Skeletal muscle cell (primary cell): ENCODE measurements around the gene CCDC74A.
A peak's percentile ranks its signal among the peaks of the same experiment; 100 is the strongest.
"Not testable (repeated sequence)": the region's sequence is repeated elsewhere in the genome, so short reads cannot be mapped to it uniquely, and the experiment has no call there.

Source experiments
- DNase-seq: peaks from one replicate; pipeline ENCODE4 v3.0.0-alpha.2; 2010; ENCODE audit warnings: low read depth
- H3K4me3 ChIP-seq: 2 replicates; pipeline ENCODE4 v1.5.1; 2011; ENCODE audit warnings: low read depth, mild to moderate bottlenecking, control low read depth, low read length, moderate library complexity

The CCDC74A gene

DNA sequence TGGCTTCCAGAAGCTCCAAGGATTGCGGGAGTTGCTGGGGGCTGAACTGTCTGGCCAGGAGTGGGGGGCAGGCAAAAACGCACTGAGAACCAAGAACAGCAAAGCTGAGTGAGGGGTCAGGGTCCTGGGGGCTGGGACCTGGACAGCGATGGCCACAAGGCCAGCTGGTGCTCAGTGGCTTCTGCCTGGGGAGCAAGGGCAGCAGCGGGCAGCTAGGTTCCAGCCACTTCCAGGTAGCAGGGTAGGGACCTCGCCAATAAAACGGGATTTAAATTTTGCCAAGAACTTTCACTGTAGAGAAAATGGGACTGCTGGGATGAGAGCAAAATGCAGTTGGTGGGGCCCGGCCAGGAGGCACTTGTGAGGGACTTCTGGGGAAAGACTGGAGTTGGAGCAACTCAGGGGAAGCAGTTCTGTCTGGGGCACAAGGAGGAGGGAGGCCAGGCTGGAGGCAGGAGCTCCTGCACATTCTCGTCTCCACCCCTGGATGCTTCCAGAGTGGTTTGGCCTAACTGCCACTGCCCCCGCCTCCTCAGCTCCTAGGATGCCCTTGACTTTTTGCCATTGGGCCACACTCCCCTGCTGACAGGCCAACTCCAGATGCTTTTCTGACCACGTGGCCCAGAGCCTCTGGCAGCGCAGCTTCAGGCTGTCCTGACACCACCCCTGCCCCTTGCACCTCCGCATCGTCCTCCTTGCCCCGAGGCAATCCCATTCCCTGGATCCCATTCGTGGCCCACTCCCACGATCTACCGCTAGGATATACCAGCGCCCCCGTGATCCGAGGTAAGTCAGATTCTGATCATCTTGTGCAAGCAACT lies 5.5 kb upstream of the CCDC74A start:
- H3K4me3 ChIP-seq, result no peak overlapping the region
- no peak for DNase-seq

DNA sequence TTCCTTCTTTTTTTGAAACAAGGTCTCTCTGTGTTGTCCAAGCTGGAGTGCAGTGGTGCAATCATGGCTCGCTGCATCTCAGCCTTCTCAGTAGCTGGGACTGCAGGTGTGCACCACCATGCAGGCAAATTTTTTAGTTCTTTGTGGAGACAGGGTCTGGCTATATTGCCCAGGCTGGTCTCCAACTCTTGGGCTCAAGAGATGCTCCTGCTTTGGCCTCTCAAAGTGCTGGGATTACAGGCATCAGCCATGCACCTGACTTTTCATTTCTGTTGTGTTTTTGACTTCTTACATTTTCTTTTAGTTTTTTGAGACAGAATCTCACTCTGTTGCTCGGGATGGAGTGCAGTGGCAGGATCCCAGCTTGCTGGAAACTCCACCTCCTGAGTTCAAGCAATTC lies 2.4 kb upstream of the CCDC74A start:
- H3K4me3 ChIP-seq, DNase-seq: not testable (repeated sequence)

- not testable (repeated sequence) for DNase-seq
- peak overlapping the region; percentile 2 for H3K4me3 ChIP-seq
These were observed 1.5 kb downstream of the CCDC74A start for GRCh38 chr2:131528981-131529863.

GRCh38 chr2:131529864-131530445 lies 2.3 kb downstream of the CCDC74A start:
- not testable (repeated sequence) for H3K4me3 ChIP-seq, DNase-seq

DNA sequence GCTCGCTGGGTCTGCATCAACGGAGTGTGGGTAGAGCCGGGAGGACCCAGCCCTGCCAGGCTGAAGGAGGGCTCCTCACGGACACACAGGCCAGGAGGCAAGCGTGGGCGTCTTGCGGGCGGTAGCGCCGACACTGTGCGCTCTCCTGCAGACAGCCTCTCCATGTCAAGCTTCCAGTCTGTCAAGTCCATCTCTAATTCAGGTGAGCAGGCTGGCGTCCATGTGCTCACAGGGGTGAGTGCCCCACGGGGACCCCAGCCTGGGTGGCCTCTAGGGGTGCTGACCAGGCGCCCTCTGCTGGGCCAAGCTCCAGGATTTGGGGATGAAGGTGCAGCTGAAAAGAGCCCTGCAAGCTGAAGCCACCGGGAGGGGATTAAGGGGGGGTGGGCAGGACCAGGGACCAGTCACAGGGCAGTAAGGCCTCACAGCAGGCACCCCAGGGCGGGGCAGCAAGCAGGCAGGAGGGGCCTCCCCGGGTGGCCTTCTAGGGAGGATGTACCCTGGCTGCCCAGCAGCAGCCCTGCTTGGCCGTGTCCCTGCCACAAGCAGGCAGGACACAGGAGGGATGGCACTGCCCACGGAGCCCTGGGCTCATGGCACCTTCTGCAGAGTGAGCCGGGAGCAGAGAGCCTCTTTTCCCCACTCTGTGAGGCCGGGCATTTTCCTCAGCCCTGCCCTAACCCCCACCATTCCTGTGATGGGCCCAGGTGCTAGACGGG lies 3.1 kb downstream of the CCDC74A start:
- DNase-seq, H3K4me3 ChIP-seq: not testable (repeated sequence)

- not testable (repeated sequence) for H3K4me3 ChIP-seq, DNase-seq
These were observed 4.0 kb downstream of the CCDC74A start for GRCh38 chr2:131531547-131532185.

- not testable (repeated sequence) for DNase-seq, H3K4me3 ChIP-seq
These were observed 5.3 kb downstream of the CCDC74A start for GRCh38 chr2:131532723-131533608.

DNA sequence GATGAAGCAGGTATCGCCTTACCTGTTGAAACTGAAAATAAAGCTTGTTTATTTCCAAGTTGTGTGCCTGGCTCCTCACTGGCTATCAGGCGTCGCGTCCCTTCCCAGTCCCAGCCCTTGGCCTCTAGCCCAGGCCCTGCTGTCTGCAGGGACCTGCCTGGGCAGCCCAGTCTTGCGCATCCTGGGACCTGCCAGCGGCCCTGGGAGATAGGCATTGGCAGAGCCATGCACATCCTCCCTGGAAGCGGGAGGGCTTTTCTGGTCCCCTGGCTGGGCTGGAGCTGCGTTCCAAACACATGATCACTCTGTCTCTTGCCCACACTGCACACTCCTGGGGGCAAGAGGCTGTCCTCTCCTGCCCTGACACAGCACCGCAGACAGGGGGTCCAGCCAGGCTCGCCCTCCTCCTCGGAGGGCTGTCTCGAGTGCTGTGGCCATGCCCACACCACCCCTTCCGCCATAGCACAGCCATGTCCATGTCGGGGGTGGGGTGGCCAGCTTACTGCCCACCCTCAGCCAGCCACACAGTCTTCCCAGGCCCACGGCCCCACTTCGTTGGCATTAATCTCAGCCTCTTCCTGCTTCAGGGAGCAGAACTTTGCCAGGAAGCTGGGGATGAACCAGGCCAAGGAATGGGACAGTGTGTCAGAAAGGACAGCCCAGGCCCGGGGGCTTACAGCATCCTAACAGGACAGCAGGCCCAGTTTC lies 6.1 kb downstream of the CCDC74A start:
- not testable (repeated sequence) for H3K4me3 ChIP-seq, DNase-seq

- H3K4me3 ChIP-seq, DNase-seq: not testable (repeated sequence)
These were observed 6.6 kb downstream of the CCDC74A start for GRCh38 chr2:131534317-131534672.

DNA sequence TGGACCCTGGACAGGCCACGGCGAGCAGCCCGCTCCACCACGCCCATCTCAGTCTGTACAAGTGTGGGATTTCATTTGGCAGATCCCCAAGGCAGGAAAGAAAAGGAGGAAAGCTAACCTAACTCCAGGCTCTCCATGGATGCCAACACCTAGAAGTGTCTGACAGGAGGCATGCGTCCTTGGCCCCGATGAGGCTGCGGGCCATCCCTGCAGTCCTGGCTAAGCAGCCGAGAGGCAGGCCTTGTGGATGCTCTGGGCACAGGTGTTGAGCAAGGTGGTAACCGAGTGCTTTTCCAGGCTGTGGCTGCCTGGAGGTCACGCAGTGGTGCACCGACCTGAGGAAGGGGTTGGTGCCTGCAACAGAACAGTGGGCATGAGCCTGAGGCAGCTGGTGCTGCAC lies 7.3 kb downstream of the CCDC74A start:
- not testable (repeated sequence) for H3K4me3 ChIP-seq, DNase-seq

GRCh38 chr2:131535526-131535925 lies 7.8 kb downstream of the CCDC74A start:
- no peak for DNase-seq
- H3K4me3 ChIP-seq, result no peak overlapping the region

GRCh38 chr2:131535951-131536826 lies 8.5 kb downstream of the CCDC74A start:
- not testable (repeated sequence) for H3K4me3 ChIP-seq, DNase-seq

GRCh38 chr2:131536841-131537240 lies 9.2 kb downstream of the CCDC74A start:
- H3K4me3 ChIP-seq, DNase-seq: not testable (repeated sequence)

DNA sequence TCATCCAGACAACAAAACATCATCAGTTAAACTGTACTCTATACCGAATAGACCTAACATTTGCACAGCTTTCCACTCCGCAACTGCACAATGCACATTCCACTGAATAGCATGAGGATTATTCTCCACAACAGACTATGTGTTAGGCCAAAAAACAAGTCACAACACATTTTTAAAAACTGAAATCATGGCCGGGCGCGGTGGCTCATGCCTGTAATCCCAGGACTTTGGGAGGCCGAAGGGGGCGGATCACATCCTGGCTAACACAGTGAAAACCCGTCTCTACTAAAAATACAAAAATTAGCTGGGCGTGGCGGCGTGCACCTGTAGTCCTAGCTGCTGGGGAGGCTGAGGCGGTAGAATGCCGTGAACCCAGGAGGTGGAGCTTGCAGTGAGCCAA lies 11.2 kb downstream of the CCDC74A start:
- DNase-seq, H3K4me3 ChIP-seq: not testable (repeated sequence)

DNA sequence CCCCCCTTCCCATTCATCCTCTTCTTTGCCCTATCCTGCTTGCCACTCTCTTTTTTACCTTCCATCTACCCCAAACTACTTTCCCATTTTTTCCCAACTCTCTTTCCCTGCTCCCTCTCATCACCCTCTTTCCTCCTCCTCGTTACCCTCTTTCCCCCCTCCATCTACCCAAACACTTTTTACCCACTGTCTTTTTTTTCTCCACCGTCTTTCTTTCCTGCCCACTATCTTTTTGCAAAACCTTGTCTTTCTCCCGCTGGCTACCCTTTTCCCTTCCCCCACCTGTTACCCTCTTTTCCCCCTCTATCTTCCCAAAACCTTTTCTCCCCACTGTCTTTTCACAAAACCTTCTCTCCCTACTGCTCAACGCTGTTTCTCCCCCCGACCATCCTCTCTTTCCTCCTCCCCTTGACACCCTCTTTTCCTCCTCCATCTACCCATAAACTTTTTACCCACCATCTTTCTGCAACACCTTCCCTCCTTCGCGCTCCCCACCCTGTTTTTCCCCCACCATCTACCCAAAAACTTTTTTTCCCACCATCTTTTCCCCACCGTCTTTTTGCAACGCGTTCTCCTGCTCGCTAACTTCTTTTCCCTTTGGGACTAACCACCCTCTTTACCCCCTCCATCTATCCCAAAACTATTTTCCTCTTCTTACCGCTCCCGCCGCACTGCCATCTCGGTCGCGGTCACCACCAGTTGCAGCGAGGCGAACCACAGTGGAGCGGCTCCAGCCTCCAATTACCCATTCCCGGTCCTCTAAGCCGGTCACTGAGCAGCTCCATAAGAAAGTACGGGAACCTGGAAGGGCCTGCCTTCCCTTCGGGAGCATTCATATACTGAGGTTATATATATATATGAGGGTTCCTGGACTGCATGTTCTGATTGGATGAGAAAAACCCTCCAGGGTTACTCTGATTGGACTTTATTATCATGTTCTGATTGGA lies 15.0 kb downstream of the CCDC74A start:
- no peak overlapping the region for H3K4me3 ChIP-seq
- DNase-seq, result no peak
